K562 (cell line): ENCODE data around the gene HMOX2. TPM values are rescaled to one million over a fixed set of nuclear protein-coding genes. Genes with fewer than 3 reads are reported as not detected.

ENCODE experiments used
- ATAC-seq: fragments of 200-7000 bp; cut with Tn5 transposase; 3 replicates; pipeline ENCODE4 v1.9.1; 2020; ENCODE audit warnings: moderate library complexity
- BruUV-seq: library from RNA; stranded (reverse); fragments of 400-500 nt; replicated peaks from 2 replicates; lab custom pipeline; 2021; lab: Mats Ljungman, UMichigan
- CTCF ChIA-PET: fragments of 300-600 bp; formaldehyde crosslinking; extraction: SDS; loops from one replicate; lab custom pipeline; 2021; ENCODE audit warnings: low intra/inter-chr PET ratio; lab: Yijun Ruan, JAX
- POLR2A ChIA-PET: fragments of 300-600, 350-650 bp; sonication (Branson Sonifier 250); formaldehyde crosslinking; extraction: SDS; loops from one replicate; lab custom pipeline; 2021; ENCODE audit warnings: antibody characterized with exemption, inconsistent platforms; lab: Yijun Ruan, JAX
- DNase-seq, 4 experiments: peaks; one replicate each; pipeline versions ENCODE4 v3.0.0 to v3.0.0-alpha.2; 2011 to 2018; ENCODE audit warnings: low spot score in 3 of 4, mixed read lengths in 3 of 4; ENCODE audit errors: extremely low read depth in 1 of 4
- FAIRE-seq: peaks from 2 replicates; lab custom pipeline; 2011; peaks lifted over from hg19 to GRCh38; lab: Jason Lieb, UNC
- H2AFZ ChIP-seq: 2 replicates; pipeline ENCODE4 v1.6.0; 2011; ENCODE audit warnings: low read depth, low read length, control low read depth, inconsistent platforms
- H3K27ac ChIP-seq: fragments of 200-600 bp; 3 replicates; pipeline ENCODE4 v1.8.0; 2011; ENCODE audit warnings: low read depth, mild to moderate bottlenecking, control low read depth, inconsistent platforms, low read length, moderate library complexity, mixed read lengths; ENCODE audit errors: extremely low read depth
- H3K27me3 ChIP-seq, 2 experiments: fragments of 300-600 bp in 1 of 2; 2 replicates in 1 of 2; 3 replicates in 1 of 2; pipeline versions ENCODE4 v1.6.0 to v1.8.0; 2011; ENCODE audit warnings: inconsistent platforms in 2 of 2, low read length in 2 of 2, mild to moderate bottlenecking in 1 of 2, mixed read lengths in 1 of 2, moderate library complexity in 1 of 2; ENCODE audit not compliant: control insufficient read depth in 2 of 2, insufficient read depth in 2 of 2
- H3K36me3 ChIP-seq: fragments of 300-600 bp; 3 replicates; pipeline ENCODE4 v1.8.0; 2011; ENCODE audit warnings: mild to moderate bottlenecking, low read length, inconsistent platforms; ENCODE audit not compliant: control insufficient read depth, insufficient read depth
- H3K4me1 ChIP-seq, 2 experiments: fragments of 200-600 bp in 1 of 2; replicated peaks in 1 of 2; 2 replicates in 1 of 2; 3 replicates in 1 of 2; pipeline versions ENCODE4 v1.5.1 to v1.8.0; 2011; ENCODE audit warnings: inconsistent platforms in 2 of 2, low read length in 2 of 2, mild to moderate bottlenecking in 1 of 2, mixed read lengths in 1 of 2, moderate library complexity in 1 of 2; ENCODE audit not compliant: control insufficient read depth in 2 of 2, insufficient read depth in 2 of 2
- H3K4me2 ChIP-seq: 2 replicates; pipeline ENCODE4 v1.6.1; 2011; ENCODE audit warnings: low read length, control low read depth, inconsistent platforms, mixed read lengths; ENCODE audit not compliant: insufficient read depth
- H3K4me3 ChIP-seq: fragments of 200-600 bp; sonication (generic), shearing (Covaris generic); 2 replicates; pipeline ENCODE4 v1.5.1; 2016; ENCODE audit warnings: control low read depth, inconsistent platforms
- H3K79me2 ChIP-seq: fragments of 200-600 bp; 3 replicates; pipeline ENCODE4 v1.8.0; 2011; ENCODE audit warnings: low read length, inconsistent platforms; ENCODE audit not compliant: control insufficient read depth, insufficient read depth
- H3K9ac ChIP-seq, 2 experiments: 2 replicates each; pipeline versions ENCODE4 v1.6.0 to v1.6.1; 2011; ENCODE audit warnings: low read depth in 2 of 2, low read length in 2 of 2, control low read depth in 1 of 2, inconsistent platforms in 1 of 2, mild to moderate bottlenecking in 1 of 2, mixed read lengths in 1 of 2; ENCODE audit not compliant: insufficient read depth in 1 of 2
- H3K9me1 ChIP-seq: one replicate; pipeline ENCODE4 v1.6.0; 2011; ENCODE audit warnings: inconsistent platforms, mild to moderate bottlenecking, low read length, moderate library complexity; ENCODE audit not compliant: control insufficient read depth, insufficient read depth
- H3K9me3 ChIP-seq: replicated peaks from 2 replicates; pipeline ENCODE4 v1.5.1; 2011; ENCODE audit warnings: low read depth, low read length, inconsistent platforms; ENCODE audit not compliant: control insufficient read depth, insufficient read depth
- H4K20me1 ChIP-seq: replicated peaks from 2 replicates; pipeline ENCODE4 v1.6.1; 2011; ENCODE audit warnings: low read length, inconsistent platforms, mixed read lengths; ENCODE audit not compliant: control insufficient read depth, insufficient read depth
- ARNT ChIP-seq, 2 experiments: fragments of 450-650 bp; IDR thresholded peaks; 2 replicates each; pipeline ENCODE4 v1.6.1; 2016; ENCODE audit warnings: mild to moderate bottlenecking in 1 of 2
- CTBP1 ChIP-seq: fragments of 450-650 bp; IDR thresholded peaks from 2 replicates; pipeline ENCODE4 v1.6.1; 2016; ENCODE audit warnings: borderline replicate concordance
- CXXC5 ChIP-seq: fragments of 250-450 bp; sonication (Bioruptor Pico); IDR thresholded peaks from 2 replicates; pipeline ENCODE4 v1.8.0; 2022; ENCODE audit warnings: inconsistent platforms, mild to moderate bottlenecking, moderate library complexity
- DPF2 ChIP-seq: fragments of 450-650 bp; IDR thresholded peaks from 2 replicates; pipeline ENCODE4 v1.6.1; 2016
- EP400 ChIP-seq: fragments of 450-650 bp; IDR thresholded peaks from 2 replicates; pipeline ENCODE4 v1.6.1; 2017; ENCODE audit warnings: antibody characterized with exemption, mild to moderate bottlenecking, moderate library complexity
- KAT7 ChIP-seq: sonication (generic); formaldehyde crosslinking; IDR thresholded peaks from 2 replicates; pipeline ENCODE4 v1.8.0; 2022; ENCODE audit warnings: missing genetic modification reagents, mild to moderate bottlenecking, borderline replicate concordance
- POLR2B ChIP-seq: fragments of 450-650 bp; IDR thresholded peaks from 2 replicates; pipeline ENCODE4 v1.6.1; 2018; ENCODE audit warnings: low read depth; ENCODE audit not compliant: partially characterized antibody
- TFAM ChIP-seq: fragments of 250-450 bp; sonication (Bioruptor Pico); conservative IDR thresholded peaks from 2 replicates; pipeline ENCODE4 v1.5.0; 2021; ENCODE audit warnings: mild to moderate bottlenecking, moderate library complexity
- ZMIZ1 ChIP-seq, 2 experiments: fragments of 150-350 bp in 1 of 2; IDR thresholded peaks; 2 replicates each; pipeline ENCODE4 v1.6.1; 2012 to 2016; ENCODE audit warnings: low read depth in 2 of 2, low read length in 2 of 2, mild to moderate bottlenecking in 1 of 2, moderate library complexity in 1 of 2
- ZNF398 ChIP-seq: fragments of 250-450 bp; sonication (Bioruptor Pico); IDR thresholded peaks from 2 replicates; pipeline ENCODE4 v1.8.0; 2021; ENCODE audit warnings: moderate library complexity, mild to moderate bottlenecking, inconsistent platforms
- ZNF507 ChIP-seq: conservative IDR thresholded peaks from 2 replicates; pipeline ENCODE4 v1.6.1; 2017; ENCODE audit warnings: missing genetic modification characterization, missing compliant biosample characterization
- WGBS: fragments of 100-300 bp; shearing (Covaris generic); methylation state at CpG from one replicate; pipeline ENCODE4 v1.1.6; 2016; ENCODE audit warnings: low coverage, mixed read lengths; ENCODE audit not compliant: insufficient coverage; ENCODE audit errors: missing lambda C conversion rate; 5-methylcytosine and 5-hydroxymethylcytosine counted together
- in situ Hi-C: fragments of 300-500 bp; cut with MboI; formaldehyde crosslinking; loops from 4 replicates; pipeline ENCODE4 v1.15.0; 2018; ENCODE audit warnings: inconsistent platforms, mixed read lengths
- intact Hi-C: fragments of 100-400 bp; cut with micrococcal nuclease; formaldehyde crosslinking; loops from 2 replicates; pipeline ENCODE4 v1.14.2; 2022
- polyA plus RNA-seq, 8 experiments: library from polyadenylated mRNA; depleted of rRNA in 4 of 8; stranded (reverse) in 5 of 8; unstranded in 3 of 8; fragments of >200 nt; fragmentation: Nextera tagmentation in 2 of 8; fragmentation: Illumina TruSeq in 1 of 8; extraction: Ambion mirVana in 2 of 8; extraction: Trizol in 1 of 8; gene quantifications; 2 replicates each; pipeline versions ENCODE4 v1.2.1 to v1.2.3, GENCODE V29; 2011 to 2014; ENCODE audit warnings: inconsistent platforms in 1 of 8, missing spikeins in 1 of 8
- total RNA-seq, 7 experiments: library from RNA; depleted of rRNA in 6 of 7; stranded (reverse); fragments of >200 nt in 6 of 7; fragmentation: Illumina TruSeq in 2 of 7; extraction: Trizol in 2 of 7; gene quantifications; 2 replicates each; pipeline versions ENCODE4 v1.2.1 to v1.2.3, GENCODE V29; 2011 to 2021; ENCODE audit warnings: low replicate concordance in 1 of 7

HMOX2 gene
- total and polyA plus RNA-seq, 9 of the 15 experiments (the other 6 are each of a cell fraction or from before 2014, with no cell fraction given) = 26.8 to 87.4 (median 57.4) TPM

- in situ Hi-C loops = no loop called here
- ATAC-seq = peak; percentile 87
- intact Hi-C loops = no loop called here
- Histone ChIP-seq H3K4me3 (peak within 1 kb of the TSS; percentile 79), H3K9me3 (no peaks in the 10 kb centered on the region), H3K4me2 (peak within 1 kb of the TSS; percentile 97), H3K79me2 (peaks cover 67% of the 10 kb centered on the region), H3K27me3 (no peaks in the 10 kb centered on the region), H4K20me1 (no peaks in the 10 kb centered on the region), H3K36me3 (peaks cover 18% of the 10 kb centered on the region; the same call in 2 of the 3 replicates), H3K9ac (peak within 1 kb of the TSS; percentile 81 to 97), H3K9me1 (peaks cover 2% of the 10 kb centered on the region), H3K4me1 (peaks cover 11 to 34% of the 10 kb centered on the region in 2 experiments; a peak in 4 of 5 replicates), H3K27ac (peak within 1 kb of the TSS; percentile 95), H2AFZ (peak within 1 kb of the TSS; percentile 71)
- FAIRE-seq = peak; percentile 89
- WGBS = 3% methylated on average over 42 of the region's 60 CpGs
- ChIA-PET POLR2A (interaction anchor here (0.6 to 6.6 kb wide), 10 partner anchors 9 to 551 kb away, joined by 3 to 59 read pairs (median 3); no protein-coding TSS in a partner anchor), CTCF (no interaction called here)
- DNase-seq = peak; percentile 85 to 98 (median 89)
- BruUV-seq = no TSS peak
- TF ChIP-seq CXXC5 (CRISPR knock-in tag) (peak; percentile 90), CTBP1 (peak; percentile 54; the same call in 1 of the 2 replicates), ZNF398 (no peak), KAT7 (CRISPR knock-in tag) (peak; percentile 81; the same call in 1 of the 2 replicates), TFAM (CRISPR knock-in tag) (no peak), ZNF507 (tag) (no peak), POLR2B (peak; percentile 76), ZMIZ1 (IDR thresholded peaks at IDR 0.05; ENCODE audit: low read depth in 2 of 2, low read length in 2 of 2) (peak in 1 of 2 experiments; percentile 59; a peak in 1 of 4 replicates), ARNT (IDR thresholded peaks at IDR 0.05) (peak in 1 of 2 experiments; percentile 68; a peak in 1 of 4 replicates), EP400 (peak; percentile 97), DPF2 (peak; percentile 76)
Observed at GRCh38 chr16:4474192-4474961, 1.8 kb upstream of the HMOX2 start, which contains the start of gene NMRAL1. NMRAL1 (minus strand) TSS chr16:4474625; CDS start chr16:4474132, 493 bp downstream.
